Smooth muscle cell (in vitro differentiated cells): ENCODE data around the gene ABT1. TPM values are rescaled to one million over a fixed set of nuclear protein-coding genes. Genes with fewer than 3 reads are reported as not detected.
A peak's percentile ranks its signal among the peaks of the same experiment; 100 is the strongest.

Experiments used
- DNase-seq: peaks from one replicate; lab custom pipeline; 2025; ENCODE audit not compliant: unreplicated experiment; lab: John Stamatoyannopoulos, UW
- H2AFZ ChIP-seq: fragments of 200-600 bp; sonication (generic); 2 replicates; pipeline ENCODE4 v1.6.0; 2016; ENCODE audit warnings: antibody characterized with exemption, low read depth, mild to moderate bottlenecking
- H3F3A ChIP-seq: fragments of 200-600 bp; sonication (generic); 2 replicates; pipeline ENCODE4 v1.6.0; 2017; ENCODE audit warnings: antibody characterized with exemption, low read depth
- H3K27ac ChIP-seq: fragments of 200-600 bp; sonication (generic); 2 replicates; pipeline ENCODE4 v1.5.1; 2016; ENCODE audit warnings: low read depth, mild to moderate bottlenecking
- H3K27me3 ChIP-seq: fragments of 200-600 bp; sonication (generic); 2 replicates; pipeline ENCODE4 v1.6.1; 2016; ENCODE audit warnings: low read depth, mild to moderate bottlenecking
- H3K36me3 ChIP-seq: fragments of 200-600 bp; sonication (generic); 2 replicates; pipeline ENCODE4 v1.5.1; 2016; ENCODE audit warnings: low read depth
- H3K4me1 ChIP-seq: fragments of 200-600 bp; sonication (generic); 2 replicates; pipeline ENCODE4 v1.5.1; 2016; ENCODE audit warnings: low read depth
- H3K4me2 ChIP-seq: fragments of 200-600 bp; sonication (generic); 2 replicates; pipeline ENCODE4 v1.6.0; 2016; ENCODE audit warnings: mild to moderate bottlenecking
- H3K4me3 ChIP-seq: fragments of 200-600 bp; sonication (generic); 2 replicates; pipeline ENCODE4 v1.5.1; 2016; ENCODE audit warnings: mild to moderate bottlenecking
- H3K79me2 ChIP-seq: fragments of 200-600 bp; sonication (generic); 2 replicates; pipeline ENCODE4 v1.6.0; 2016; ENCODE audit warnings: low read depth, mild to moderate bottlenecking
- H3K9ac ChIP-seq: fragments of 200-600 bp; sonication (generic); 2 replicates; pipeline ENCODE4 v1.6.0; 2016; ENCODE audit warnings: low read depth
- H3K9me3 ChIP-seq: fragments of 200-600 bp; sonication (generic); replicated peaks from 2 replicates; pipeline ENCODE4 v1.5.1; 2016; ENCODE audit warnings: low read depth
- H4K20me1 ChIP-seq: fragments of 200-600 bp; sonication (generic); 2 replicates; pipeline ENCODE4 v1.6.0; 2016; ENCODE audit warnings: low read depth
- CTCF ChIP-seq: fragments of 200-600 bp; sonication (generic); IDR thresholded peaks from 2 replicates; pipeline ENCODE4 v1.5.1; 2017; ENCODE audit warnings: borderline replicate concordance, mild to moderate bottlenecking, antibody characterized with exemption; ENCODE audit not compliant: insufficient read depth, poor library complexity, severe bottlenecking
- WGBS: methylation state at CpG from one replicate; pipeline ENCODE4 v1.1.7; 2016; ENCODE audit warnings: low lambda C conversion rate; 5-methylcytosine and 5-hydroxymethylcytosine counted together
- polyA plus RNA-seq: library from polyadenylated mRNA; unstranded; fragments of >200 nt; fragmentation: Nextera tagmentation; extraction: Ambion mirVana; gene quantifications from 2 replicates; pipeline ENCODE4 v1.2.1, GENCODE V29; 2016
- total RNA-seq: library from RNA; depleted of rRNA; stranded (reverse); fragments of >200 nt; gene quantifications from 2 replicates; pipeline ENCODE4 v1.2.3, GENCODE V29; 2014

Gene ABT1
- total and polyA plus RNA-seq, 2 experiments from 2014 or later = 22.8 to 34.9 TPM

GRCh38 chr6:26576407-26576843, 20.3 kb upstream of the ABT1 start:
- Histone ChIP-seq H3K4me2 (peak overlapping the region; percentile 87), H3K4me1 (no peaks in the 10 kb centered on the region), H3F3A (peaks cover 6% of the 10 kb centered on the region), H3K9ac (no peak overlapping the region), H3K27me3 (no peaks in the 10 kb centered on the region), H3K79me2 (no peaks in the 10 kb centered on the region), H2AFZ (peak overlapping the region; percentile 75), H3K36me3 (no peaks in the 10 kb centered on the region), H3K4me3 (peak overlapping the region; percentile 53), H3K9me3 (no peaks in the 10 kb centered on the region), H3K27ac (no peak overlapping the region), H4K20me1 (no peaks in the 10 kb centered on the region)
- DNase-seq = no peak
- no peak for TF ChIP-seq CTCF
- 47% methylated on average over 7 of the region's 7 CpGs for WGBS

- TF ChIP-seq CTCF = no peak
- WGBS = 2% methylated on average over 31 of the region's 31 CpGs
- Histone ChIP-seq H2AFZ (peak overlapping the region; percentile 75), H4K20me1 (no peaks in the 10 kb centered on the region), H3K9ac (no peak overlapping the region), H3K4me1 (no peaks in the 10 kb centered on the region), H3K79me2 (no peaks in the 10 kb centered on the region), H3K27ac (no peak overlapping the region), H3K27me3 (peaks cover 5% of the 10 kb centered on the region), H3F3A (peaks cover 3% of the 10 kb centered on the region), H3K4me3 (peak overlapping the region; percentile 53), H3K4me2 (peak overlapping the region; percentile 87), H3K36me3 (no peaks in the 10 kb centered on the region), H3K9me3 (no peaks in the 10 kb centered on the region)
- no peak for DNase-seq
Measured at GRCh38 chr6:26576929-26577719, 19.6 kb upstream of the ABT1 start.

- no peak overlapping the region for H3K9ac ChIP-seq
Measured at GRCh38 chr6:26577720-26578072, 19.1 kb upstream of the ABT1 start.

More at GRCh38 chr6:26577720-26578072, 19.1 kb upstream of the ABT1 start:
- 8% methylated on average over 17 of the region's 17 CpGs for WGBS
- H3K27me3 ChIP-seq = peaks cover 5% of the 10 kb centered on the region
- peak overlapping the region; percentile 87 for H3K4me2 ChIP-seq
- H3K27ac ChIP-seq = no peak overlapping the region
- no peaks in the 10 kb centered on the region for H3K36me3 ChIP-seq
- TF ChIP-seq CTCF = no peak
- H3K4me1 ChIP-seq = no peaks in the 10 kb centered on the region
- no peaks in the 10 kb centered on the region for H4K20me1 ChIP-seq
- H2AFZ ChIP-seq = peak overlapping the region; percentile 75
- no peaks in the 10 kb centered on the region for H3K79me2 ChIP-seq
- H3F3A ChIP-seq = no peaks in the 10 kb centered on the region
- DNase-seq = no peak
- peak overlapping the region; percentile 53 for H3K4me3 ChIP-seq
- H3K9me3 ChIP-seq = no peaks in the 10 kb centered on the region
